Keratinocyte (primary cell): ENCODE results near the gene AFTPH. TPM values are rescaled to one million over a fixed set of nuclear protein-coding genes. Genes with fewer than 3 reads are reported as not detected.

Source experiments
- DNase-seq: peaks from one replicate; pipeline ENCODE4 v3.0.0-alpha.2; 2011; ENCODE audit warnings: low read depth, missing footprints, low spot score
- FAIRE-seq: peaks from 2 replicates; lab custom pipeline; 2011; peaks lifted over from hg19 to GRCh38; lab: Jason Lieb, UNC
- H2AFZ ChIP-seq: 2 replicates; pipeline ENCODE4 v1.6.0; 2012; ENCODE audit warnings: low read length, control low read depth, inconsistent platforms; ENCODE audit not compliant: control insufficient read depth
- H3K27ac ChIP-seq: 2 replicates; pipeline ENCODE4 v1.5.1; 2011; ENCODE audit warnings: low read length; ENCODE audit not compliant: control insufficient read depth, insufficient read depth
- H3K27me3 ChIP-seq: 3 replicates; pipeline ENCODE4 v1.6.0; 2011; ENCODE audit warnings: low read length; ENCODE audit not compliant: control insufficient read depth, insufficient read depth; ENCODE audit errors: extremely low read depth
- H3K36me3 ChIP-seq, 2 experiments: 2 replicates in 1 of 2; 3 replicates in 1 of 2; pipeline ENCODE4 v1.5.1; 2011; ENCODE audit warnings: low read length in 2 of 2, mild to moderate bottlenecking in 1 of 2; ENCODE audit not compliant: control insufficient read depth in 2 of 2, insufficient read depth in 2 of 2; ENCODE audit errors: extremely low read depth in 1 of 2
- H3K4me1 ChIP-seq: 3 replicates; pipeline ENCODE4 v1.5.1; 2011; ENCODE audit warnings: low read length; ENCODE audit not compliant: control insufficient read depth, insufficient read depth; ENCODE audit errors: extremely low read depth
- H3K4me2 ChIP-seq: 3 replicates; pipeline ENCODE4 v1.6.0; 2011; ENCODE audit warnings: low read depth, low read length; ENCODE audit not compliant: control insufficient read depth, insufficient read depth; ENCODE audit errors: extremely low read depth
- H3K4me3 ChIP-seq, 3 experiments: fragments of 200-600 bp in 1 of 3; sonication (generic) in 1 of 3; 2 replicates in 2 of 3; 3 replicates in 1 of 3; pipeline ENCODE4 v1.5.1; 2011 to 2016; ENCODE audit warnings: low read length in 3 of 3, mild to moderate bottlenecking in 3 of 3, control low read depth in 2 of 3, inconsistent platforms in 1 of 3, low read depth in 1 of 3, mixed read lengths in 1 of 3, mixed run types in 1 of 3, moderate library complexity in 1 of 3; ENCODE audit not compliant: control insufficient read depth in 2 of 3, insufficient read depth in 2 of 3; ENCODE audit errors: extremely low read depth in 1 of 3
- H3K79me2 ChIP-seq: 2 replicates; pipeline ENCODE4 v1.6.0; 2012; ENCODE audit warnings: low read length; ENCODE audit not compliant: control insufficient read depth, insufficient read depth
- H3K9ac ChIP-seq: 3 replicates; pipeline ENCODE4 v1.6.0; 2011; ENCODE audit warnings: low read length; ENCODE audit not compliant: control insufficient read depth, insufficient read depth; ENCODE audit errors: extremely low read depth
- H3K9me1 ChIP-seq: 3 replicates; pipeline ENCODE4 v1.6.0; 2011; ENCODE audit warnings: low read length; ENCODE audit not compliant: control insufficient read depth, insufficient read depth; ENCODE audit errors: extremely low read depth
- H3K9me3 ChIP-seq: 2 replicates; pipeline ENCODE4 v1.5.1; 2012; ENCODE audit warnings: low read depth, low read length; ENCODE audit not compliant: control insufficient read depth
- H4K20me1 ChIP-seq: 3 replicates; pipeline ENCODE4 v1.6.0; 2011; ENCODE audit warnings: low read length; ENCODE audit not compliant: control insufficient read depth, insufficient read depth; ENCODE audit errors: extremely low read depth
- EZH2 ChIP-seq: IDR thresholded peaks from one replicate; pipeline ENCODE4 v1.6.1; 2012; ENCODE audit warnings: inconsistent platforms, mild to moderate bottlenecking, low read length, moderate library complexity
- dilution Hi-C: fragments of 300-500 bp; cut with MboI; formaldehyde crosslinking; loops from one replicate; pipeline ENCODE4 v1.7.0; 2020; ENCODE audit warnings: low sequenced_read_pairs; ENCODE audit not compliant: extremely low pct_ligation_motif_present
- polyA minus RNA-seq, 3 experiments: library from RNA; depleted of rRNA, polyadenylated mRNA; stranded (reverse); fragments of >200 nt; gene quantifications; 1 replicate in 1 of 3; 2 replicates in 1 of 3; 3 replicates in 1 of 3; pipeline ENCODE4 v1.2.3, GENCODE V29; 2011
- polyA plus RNA-seq, 5 experiments: library from polyadenylated mRNA; depleted of rRNA in 3 of 5; stranded (reverse) in 3 of 5; stranded (forward) in 1 of 5; unstranded in 1 of 5; fragments of >200 nt; gene quantifications; 1 replicate in 1 of 5; 2 replicates in 3 of 5; 3 replicates in 1 of 5; pipeline versions ENCODE4 v1.2.1 to v1.2.3, GENCODE V29; 2011 to 2012; ENCODE audit warnings: missing spikeins in 2 of 5, low read depth in 1 of 5, low replicate concordance in 1 of 5
- TF ChIP-seq, protein P1 (sequence below), 3 experiments: IDR thresholded peaks in 1 of 3; conservative IDR thresholded peaks in 1 of 3; optimal IDR thresholded peaks in 1 of 3; 2 replicates in 2 of 3; 3 replicates in 1 of 3; pipeline versions ENCODE3 to v1.5.1; 2011; ENCODE audit warnings: low read length in 3 of 3, mild to moderate bottlenecking in 3 of 3, moderate library complexity in 2 of 3, control low read depth in 1 of 3, inconsistent platforms in 1 of 3; ENCODE audit not compliant: insufficient read depth in 2 of 3; ENCODE audit errors: extremely low read depth in 1 of 3

The AFTPH gene, protein sequence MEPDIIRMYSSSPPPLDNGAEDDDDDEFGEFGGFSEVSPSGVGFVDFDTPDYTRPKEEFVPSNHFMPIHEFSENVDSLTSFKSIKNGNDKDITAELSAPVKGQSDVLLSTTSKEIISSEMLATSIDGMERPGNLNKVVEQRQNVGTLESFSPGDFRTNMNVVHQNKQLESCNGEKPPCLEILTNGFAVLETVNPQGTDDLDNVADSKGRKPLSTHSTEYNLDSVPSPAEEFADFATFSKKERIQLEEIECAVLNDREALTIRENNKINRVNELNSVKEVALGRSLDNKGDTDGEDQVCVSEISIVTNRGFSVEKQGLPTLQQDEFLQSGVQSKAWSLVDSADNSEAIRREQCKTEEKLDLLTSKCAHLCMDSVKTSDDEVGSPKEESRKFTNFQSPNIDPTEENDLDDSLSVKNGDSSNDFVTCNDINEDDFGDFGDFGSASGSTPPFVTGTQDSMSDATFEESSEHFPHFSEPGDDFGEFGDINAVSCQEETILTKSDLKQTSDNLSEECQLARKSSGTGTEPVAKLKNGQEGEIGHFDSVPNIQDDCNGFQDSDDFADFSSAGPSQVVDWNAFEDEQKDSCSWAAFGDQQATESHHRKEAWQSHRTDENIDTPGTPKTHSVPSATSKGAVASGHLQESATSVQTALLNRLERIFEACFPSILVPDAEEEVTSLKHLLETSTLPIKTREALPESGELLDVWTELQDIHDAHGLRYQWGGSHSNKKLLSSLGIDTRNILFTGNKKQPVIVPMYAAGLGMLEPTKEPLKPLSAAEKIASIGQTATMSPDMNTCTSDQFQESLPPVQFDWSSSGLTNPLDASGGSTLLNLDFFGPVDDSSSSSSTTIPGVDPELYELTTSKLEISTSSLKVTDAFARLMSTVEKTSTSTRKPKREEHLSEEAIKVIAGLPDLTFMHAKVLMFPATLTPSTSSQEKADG
- polyA plus RNA-seq = 18.7 to 28.3 TPM (median 24.5 TPM) in 3 replicates
- 21.1 TPM for polyA plus RNA-seq (2011; ENCODE audit: low read depth)
- 16.1 and 30.2 TPM in 2 replicates for polyA plus RNA-seq (2011; cell fraction: cytosol; rRNA removed)
- 23.5 and 27.0 TPM in 2 replicates for polyA plus RNA-seq (2011; cell fraction: nucleus; rRNA removed)
- 14.9 and 30.3 TPM in 2 replicates for polyA plus RNA-seq (2012; ENCODE audit: low replicate concordance)
- 6.6 to 23.4 TPM (median 14.4 TPM) in 3 replicates for polyA minus RNA-seq
- 8.8 TPM for polyA minus RNA-seq (2011; cell fraction: cytosol; rRNA and poly(A)+ RNA removed)
- polyA minus RNA-seq (2011; cell fraction: nucleus; rRNA and poly(A)+ RNA removed) = 14.6 and 29.5 TPM in 2 replicates

DNA sequence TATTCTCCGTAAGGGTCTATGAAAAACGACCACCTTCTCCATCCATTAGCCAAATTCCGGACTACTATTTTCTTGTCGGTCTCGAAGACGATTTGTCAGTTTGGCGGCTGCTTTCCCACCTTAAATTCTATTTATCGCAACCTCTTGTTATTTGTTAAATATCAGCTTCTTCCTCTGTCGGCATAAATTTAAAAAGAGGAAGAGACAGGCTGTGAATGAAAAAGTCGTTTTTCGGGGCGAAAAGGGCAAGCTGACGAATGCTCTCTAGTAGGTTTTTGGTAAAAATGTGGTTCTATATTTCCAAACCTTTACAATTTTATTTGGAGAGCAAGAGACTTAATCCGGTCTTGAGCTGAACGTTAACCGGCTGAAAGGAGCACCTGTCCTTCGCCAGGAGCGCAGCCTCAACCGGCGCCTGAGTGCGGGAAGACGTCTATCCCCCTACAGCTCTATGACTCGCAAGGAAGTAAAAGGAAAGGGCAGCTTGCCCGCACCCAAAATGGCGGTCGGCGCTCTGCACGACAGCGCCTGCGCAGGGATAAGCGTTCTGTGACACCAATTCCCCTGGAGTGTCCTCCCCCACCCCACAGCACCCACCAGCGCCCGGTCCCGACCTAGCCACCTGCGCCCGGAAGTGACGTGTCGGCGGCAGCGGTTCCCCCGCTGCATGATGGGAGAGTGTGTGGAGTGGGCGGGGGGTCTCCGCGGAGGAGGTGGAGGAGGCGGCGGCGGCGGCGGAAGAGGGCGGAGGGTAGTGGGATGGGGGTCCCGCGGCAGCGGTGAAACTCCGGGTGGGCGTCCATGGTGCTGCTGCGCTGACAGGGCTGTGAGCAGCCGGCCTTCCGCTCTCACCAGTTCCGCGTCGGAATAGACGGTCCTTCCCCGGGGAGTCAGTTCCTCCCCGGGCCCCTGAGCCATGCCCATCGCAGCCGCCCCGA is at the start of gene AFTPH:
Gene AFTPH, plus strand, starts transcription at position 663 of the 938 bp plus-strand sequence. CDS start 27,147 bp downstream, outside the sequence.
- Histone ChIP-seq H3K27ac (peak within 1 kb of the TSS; percentile 72), H3K4me1 (peaks cover 6% of the 10 kb centered on the region), H3K9ac (peak within 1 kb of the TSS; percentile 78), H3K9me3 (no peaks in the 10 kb centered on the region), H3K9me1 (no peaks in the 10 kb centered on the region), H4K20me1 (no peaks in the 10 kb centered on the region), H3K4me2 (peak within 1 kb of the TSS; percentile 100), H3K4me3 (peak within 1 kb of the TSS; percentile 78 to 95 (median 87)), H3K27me3 (no peaks in the 10 kb centered on the region), H2AFZ (peak within 1 kb of the TSS; percentile 92), H3K36me3 (no peaks in the 10 kb centered on the region), H3K79me2 (peaks cover 45% of the 10 kb centered on the region)
- FAIRE-seq = peak; percentile 69
- peak; percentile 70 for DNase-seq
- dilution Hi-C loops = no loop called here
- no peak for TF ChIP-seq EZH2
- TF ChIP-seq, protein P1, sequence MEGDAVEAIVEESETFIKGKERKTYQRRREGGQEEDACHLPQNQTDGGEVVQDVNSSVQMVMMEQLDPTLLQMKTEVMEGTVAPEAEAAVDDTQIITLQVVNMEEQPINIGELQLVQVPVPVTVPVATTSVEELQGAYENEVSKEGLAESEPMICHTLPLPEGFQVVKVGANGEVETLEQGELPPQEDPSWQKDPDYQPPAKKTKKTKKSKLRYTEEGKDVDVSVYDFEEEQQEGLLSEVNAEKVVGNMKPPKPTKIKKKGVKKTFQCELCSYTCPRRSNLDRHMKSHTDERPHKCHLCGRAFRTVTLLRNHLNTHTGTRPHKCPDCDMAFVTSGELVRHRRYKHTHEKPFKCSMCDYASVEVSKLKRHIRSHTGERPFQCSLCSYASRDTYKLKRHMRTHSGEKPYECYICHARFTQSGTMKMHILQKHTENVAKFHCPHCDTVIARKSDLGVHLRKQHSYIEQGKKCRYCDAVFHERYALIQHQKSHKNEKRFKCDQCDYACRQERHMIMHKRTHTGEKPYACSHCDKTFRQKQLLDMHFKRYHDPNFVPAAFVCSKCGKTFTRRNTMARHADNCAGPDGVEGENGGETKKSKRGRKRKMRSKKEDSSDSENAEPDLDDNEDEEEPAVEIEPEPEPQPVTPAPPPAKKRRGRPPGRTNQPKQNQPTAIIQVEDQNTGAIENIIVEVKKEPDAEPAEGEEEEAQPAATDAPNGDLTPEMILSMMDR (optimal IDR thresholded peaks at IDR 0.05 in 1 of 3, IDR thresholded peaks at IDR 0.05 in 1 of 3, conservative IDR thresholded peaks at IDR 0.05 in 1 of 3; ENCODE audit: extremely low read depth in 1 of 3, insufficient read depth in 2 of 3, low read length in 3 of 3) = no peak

DNA sequence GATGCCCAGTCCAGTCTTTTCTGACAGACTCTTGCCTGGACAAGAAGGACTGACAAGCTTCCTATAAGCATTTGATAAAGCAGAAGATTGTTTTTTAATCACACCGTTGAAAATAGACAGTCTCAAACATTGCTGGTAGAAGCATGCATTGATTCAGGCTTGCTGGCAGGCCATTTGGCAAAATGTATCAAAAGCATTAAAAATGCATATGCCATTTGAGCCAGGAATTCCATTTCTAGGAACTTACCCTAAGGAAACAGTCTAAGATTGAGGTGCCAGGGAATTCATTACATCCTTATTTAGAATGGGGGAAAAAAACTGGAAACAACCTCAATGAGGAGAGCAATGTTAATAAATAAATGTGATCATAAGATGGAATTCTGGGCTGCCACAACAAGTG is 49.5 kb upstream of the AFTPH start:
- no peaks in the 10 kb centered on the region for H3K27me3 ChIP-seq
- H4K20me1 ChIP-seq = no peaks in the 10 kb centered on the region
- DNase-seq = no peak
- H3K4me1 ChIP-seq = peaks cover 10% of the 10 kb centered on the region
- TF ChIP-seq EZH2 = no peak
- TF ChIP-seq, protein P1 (optimal IDR thresholded peaks at IDR 0.05 in 1 of 3, IDR thresholded peaks at IDR 0.05 in 1 of 3, conservative IDR thresholded peaks at IDR 0.05 in 1 of 3; ENCODE audit: extremely low read depth in 1 of 3, insufficient read depth in 2 of 3, low read length in 3 of 3) = no peak
- H3K36me3 ChIP-seq = no peaks in the 10 kb centered on the region
- no peaks in the 10 kb centered on the region for H3K9me3 ChIP-seq
- no peak overlapping the region for H3K9ac ChIP-seq
- dilution Hi-C loops = no loop called here
- no peak overlapping the region for H3K4me2 ChIP-seq
- H3K27ac ChIP-seq = no peak overlapping the region
- no peak overlapping the region for H2AFZ ChIP-seq
- FAIRE-seq = no peak
- no peak overlapping the region for H3K4me3 ChIP-seq
- H3K79me2 ChIP-seq = no peaks in the 10 kb centered on the region
- no peaks in the 10 kb centered on the region for H3K9me1 ChIP-seq
